ENCODE data around the gene COPA. TPM values are rescaled to one million over a fixed set of nuclear protein-coding genes. Genes with fewer than 3 reads are reported as not detected.

Gene COPA
- total RNA-seq, 3 donors from 2014 or later (not counting 1 experiment from before 2014, with no cell fraction given): 140 to 167 (median 148) TPM

GRCh38 chr1:160322831-160323230 is 20.2 kb downstream of the COPA start:
- WGBS (ENCODE audit: insufficient coverage): 100% methylated on average over 3 of the region's 6 CpGs
- Mint-ChIP-seq H3K27me3 (ENCODE audit: low read depth in 2 of 2) (no peaks in the 10 kb centered on the region), H3K27ac (peak overlapping the region in 1 of 2 donors; percentile 43), H3K4me3 (no peak overlapping the region), H3K4me1 (peaks cover 13 to 22% of the 10 kb centered on the region in 2 donors), H3K9me3 (no peaks in the 10 kb centered on the region), H3K36me3 (peaks cover 14% of the 10 kb centered on the region)
- intact Hi-C loops (cut with micrococcal nuclease): no loop called here
- TF ChIP-seq CTCF (IDR thresholded peaks at IDR 0.05): no peak
- Histone ChIP-seq H3K4me1 (ENCODE audit: control insufficient read depth, insufficient read depth, low read length) (no peaks in the 10 kb centered on the region), H3K27me3 (ENCODE audit: control insufficient read depth, insufficient read depth, low read length) (no peaks in the 10 kb centered on the region), H3K4me3 (ENCODE audit: low read length) (no peak overlapping the region), H3K27ac (ENCODE audit: low read length) (no peak overlapping the region), H3K9me3 (ENCODE audit: control insufficient read depth, insufficient read depth, low read length) (no peaks in the 10 kb centered on the region), H3K36me3 (ENCODE audit: control insufficient read depth, insufficient read depth, low read length) (peaks cover 71% of the 10 kb centered on the region)
- DNase-seq (no peak), ATAC-seq (no peak)

- ATAC-seq (no peak), DNase-seq (no peak)
- Mint-ChIP-seq H3K9me3 (peaks cover 0 to 2% of the 10 kb centered on the region in 2 donors), H3K27me3 (ENCODE audit: low read depth in 2 of 2) (no peaks in the 10 kb centered on the region), H3K36me3 (peaks cover 34% of the 10 kb centered on the region), H3K4me3 (no peak overlapping the region), H3K27ac (no peak overlapping the region), H3K4me1 (peaks cover 15 to 27% of the 10 kb centered on the region in 2 donors)
- Histone ChIP-seq H3K4me3 (ENCODE audit: low read length) (no peak overlapping the region), H3K27ac (ENCODE audit: low read length) (no peak overlapping the region), H3K36me3 (ENCODE audit: control insufficient read depth, insufficient read depth, low read length) (peaks cover 85% of the 10 kb centered on the region), H3K27me3 (ENCODE audit: control insufficient read depth, insufficient read depth, low read length) (no peaks in the 10 kb centered on the region), H3K4me1 (ENCODE audit: control insufficient read depth, insufficient read depth, low read length) (no peaks in the 10 kb centered on the region), H3K9me3 (ENCODE audit: control insufficient read depth, insufficient read depth, low read length) (peaks cover 3% of the 10 kb centered on the region)
- 93% methylated on average over 2 of the region's 2 CpGs for WGBS (ENCODE audit: insufficient coverage)
- intact Hi-C loops (cut with micrococcal nuclease): no loop called here
- no peak for TF ChIP-seq CTCF (IDR thresholded peaks at IDR 0.05)
Observed at GRCh38 chr1:160315359-160315758, 27.7 kb downstream of the COPA start.

- Mint-ChIP-seq H3K27me3 (ENCODE audit: low read depth in 2 of 2) (no peaks in the 10 kb centered on the region), H3K4me1 (peaks cover 0 to 7% of the 10 kb centered on the region in 2 donors), H3K27ac (no peak overlapping the region), H3K36me3 (peaks cover 41% of the 10 kb centered on the region), H3K4me3 (no peak overlapping the region), H3K9me3 (no peaks in the 10 kb centered on the region)
- Histone ChIP-seq H3K9me3 (ENCODE audit: control insufficient read depth, insufficient read depth, low read length) (no peaks in the 10 kb centered on the region), H3K27ac (ENCODE audit: low read length) (no peak overlapping the region), H3K27me3 (ENCODE audit: control insufficient read depth, insufficient read depth, low read length) (no peaks in the 10 kb centered on the region), H3K4me1 (ENCODE audit: control insufficient read depth, insufficient read depth, low read length) (no peaks in the 10 kb centered on the region), H3K4me3 (ENCODE audit: low read length) (no peak overlapping the region), H3K36me3 (ENCODE audit: control insufficient read depth, insufficient read depth, low read length) (peaks cover 91% of the 10 kb centered on the region)
- ATAC-seq (no peak), DNase-seq (no peak)
- 100% methylated on average over 1 of the region's 1 CpG for WGBS (ENCODE audit: insufficient coverage)
- intact Hi-C loops (cut with micrococcal nuclease): no loop called here
- TF ChIP-seq CTCF (IDR thresholded peaks at IDR 0.05): no peak
Observed at GRCh38 chr1:160309571-160309970, 33.5 kb downstream of the COPA start.

GRCh38 chr1:160309185-160309557 is 33.9 kb downstream of the COPA start:
- Histone ChIP-seq H3K4me3 (ENCODE audit: low read length) (no peak overlapping the region), H3K27ac (ENCODE audit: low read length) (no peak overlapping the region), H3K27me3 (ENCODE audit: control insufficient read depth, insufficient read depth, low read length) (no peaks in the 10 kb centered on the region), H3K36me3 (ENCODE audit: control insufficient read depth, insufficient read depth, low read length) (peaks cover 90% of the 10 kb centered on the region), H3K9me3 (ENCODE audit: control insufficient read depth, insufficient read depth, low read length) (no peaks in the 10 kb centered on the region), H3K4me1 (ENCODE audit: control insufficient read depth, insufficient read depth, low read length) (no peaks in the 10 kb centered on the region)
- H3K4me3 Mint-ChIP-seq: no peak overlapping the region
- H3K9me3 Mint-ChIP-seq: no peaks in the 10 kb centered on the region
- H3K27ac Mint-ChIP-seq: no peak overlapping the region
- no peak for DNase-seq
- H3K4me1 Mint-ChIP-seq: peaks cover 0 to 7% of the 10 kb centered on the region in 2 donors
- no peak for ATAC-seq
- H3K36me3 Mint-ChIP-seq: peaks cover 41% of the 10 kb centered on the region
- intact Hi-C loops (cut with micrococcal nuclease): no loop called here
- TF ChIP-seq CTCF (IDR thresholded peaks at IDR 0.05): no peak
- H3K27me3 Mint-ChIP-seq (ENCODE audit: low read depth in 2 of 2): no peaks in the 10 kb centered on the region
